Activated CD8-positive, alpha-beta memory T cell treated with anti-CD3 and anti-CD28 coated beads, Interleukin-2, amount 10 ng/mL, durations not matched to agents 7 days and 5 days (primary cell): ENCODE results near the gene TRAPPC14. TPM values are rescaled to one million over a fixed set of nuclear protein-coding genes. Genes with fewer than 3 reads are reported as not detected.

ENCODE experiments used
- ATAC-seq: fragments of 150-1000 bp; cut with Tn5 transposase; one replicate; pipeline ENCODE4 v1.10.0; 2021; ENCODE audit warnings: moderate library complexity
- CTCF ChIA-PET: fragments of 350-600 bp; sonication (Branson Sonifier 250); formaldehyde crosslinking; loops from one replicate; lab custom pipeline; 2021; ENCODE audit warnings: antibody characterized with exemption; lab: Charles Lee
- DNase-seq: peaks from one replicate; pipeline ENCODE4 v3.0.0-alpha.2; 2020
- H3K27ac Mint-ChIP-seq: one replicate; pipeline ENCODE4 v1.8.0; 2021; ENCODE audit warnings: mild to moderate bottlenecking, mixed read lengths
- H3K27me3 Mint-ChIP-seq: one replicate; pipeline ENCODE4 v1.8.0; 2021; ENCODE audit warnings: mixed read lengths
- H3K36me3 Mint-ChIP-seq: one replicate; pipeline ENCODE4 v1.8.0; 2021; ENCODE audit warnings: mild to moderate bottlenecking, mixed read lengths
- H3K4me1 Mint-ChIP-seq: one replicate; pipeline ENCODE4 v1.8.0; 2021; ENCODE audit warnings: mixed read lengths
- H3K4me3 Mint-ChIP-seq: one replicate; pipeline ENCODE4 v1.8.0; 2021; ENCODE audit warnings: mild to moderate bottlenecking, moderate library complexity, mixed read lengths
- H3K9me3 Mint-ChIP-seq: one replicate; pipeline ENCODE4 v1.8.0; 2022; ENCODE audit warnings: low read depth, mixed read lengths
- microRNA-seq: library from miRNA; unstranded; fragments of <30 nt; microRNA quantifications from one replicate; pipeline ENCODE4 v1.2.0, GENCODE V29; 2022
- total RNA-seq, 2 experiments: library from RNA; stranded (reverse); gene quantifications; one replicate each; pipeline ENCODE4 v1.2.3, GENCODE V29; 2021

The TRAPPC14 gene
- total RNA-seq, 2 experiments from 2014 or later: 36.8 to 43.5 TPM

DNA sequence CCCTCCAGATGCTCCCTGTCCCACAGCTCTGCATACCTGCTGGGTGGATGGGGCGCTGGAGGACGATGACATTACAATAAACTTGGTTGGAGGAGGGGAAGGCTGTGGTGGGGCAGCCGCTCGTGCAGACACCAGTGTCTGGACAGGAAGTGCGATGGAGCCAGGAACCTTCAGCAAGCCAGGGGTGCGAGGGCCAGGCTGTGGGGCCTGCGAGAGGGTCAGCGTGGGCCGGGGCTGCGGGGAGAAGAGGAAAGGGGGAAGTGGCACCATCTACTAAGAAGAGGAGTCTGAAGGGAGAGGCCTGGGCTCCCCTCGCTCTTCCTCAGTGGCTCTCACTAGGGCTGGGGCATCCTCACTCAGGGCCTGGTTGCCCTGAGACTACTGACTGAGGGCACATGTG is 50.6 kb downstream of the TRAPPC14 start:
- ATAC-seq: no peak
- H3K4me3 Mint-ChIP-seq: no peak overlapping the region

DNA sequence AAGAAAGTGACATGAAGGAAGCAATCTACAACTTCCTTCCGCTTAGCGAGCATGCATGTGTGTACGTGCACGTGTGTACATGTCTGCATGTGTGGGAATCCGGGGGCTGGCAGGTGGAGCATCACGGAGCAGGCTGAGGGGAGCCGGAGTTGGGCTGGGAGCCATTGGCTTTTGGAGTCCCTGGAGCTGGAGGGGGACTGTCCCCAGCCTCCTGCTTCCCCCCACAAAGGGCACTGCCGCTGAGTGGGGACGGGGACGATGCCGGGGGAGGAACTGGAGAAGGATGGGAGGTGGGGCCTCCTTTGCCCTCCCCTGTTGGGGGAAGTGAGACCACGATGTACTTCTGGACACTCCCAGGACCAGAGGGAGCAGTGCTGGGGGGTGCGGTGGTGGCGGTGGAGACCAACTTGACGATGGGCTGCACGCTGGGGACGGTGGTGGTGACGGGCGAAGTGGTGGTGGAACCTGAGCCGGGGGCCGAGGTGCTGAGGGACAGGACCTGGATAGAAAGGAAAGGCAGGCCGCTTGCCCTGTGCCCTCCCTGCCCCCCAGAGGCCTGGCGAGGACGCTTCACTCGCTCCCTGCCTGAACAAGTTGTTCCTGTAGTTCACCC is 51.3 kb downstream of the TRAPPC14 start:
- Mint-ChIP-seq H3K36me3 (peaks cover 21% of the 10 kb centered on the region), H3K4me3 (no peak overlapping the region), H3K27ac (no peak overlapping the region), H3K27me3 (no peaks in the 10 kb centered on the region), H3K4me1 (peaks cover 11% of the 10 kb centered on the region), H3K9me3 (no peaks in the 10 kb centered on the region)
- no peak for ATAC-seq
- DNase-seq: no peak
- CTCF ChIA-PET: no interaction called here

More for the DNA sequence above, 50.6 kb downstream of the TRAPPC14 start:
- H3K27ac Mint-ChIP-seq: peak overlapping the region; percentile 54
- no peaks in the 10 kb centered on the region for H3K27me3 Mint-ChIP-seq
- H3K4me1 Mint-ChIP-seq: peaks cover 6% of the 10 kb centered on the region
- DNase-seq: no peak
- CTCF ChIA-PET: no interaction called here
- H3K9me3 Mint-ChIP-seq: no peaks in the 10 kb centered on the region
- H3K36me3 Mint-ChIP-seq: peaks cover 23% of the 10 kb centered on the region

DNA sequence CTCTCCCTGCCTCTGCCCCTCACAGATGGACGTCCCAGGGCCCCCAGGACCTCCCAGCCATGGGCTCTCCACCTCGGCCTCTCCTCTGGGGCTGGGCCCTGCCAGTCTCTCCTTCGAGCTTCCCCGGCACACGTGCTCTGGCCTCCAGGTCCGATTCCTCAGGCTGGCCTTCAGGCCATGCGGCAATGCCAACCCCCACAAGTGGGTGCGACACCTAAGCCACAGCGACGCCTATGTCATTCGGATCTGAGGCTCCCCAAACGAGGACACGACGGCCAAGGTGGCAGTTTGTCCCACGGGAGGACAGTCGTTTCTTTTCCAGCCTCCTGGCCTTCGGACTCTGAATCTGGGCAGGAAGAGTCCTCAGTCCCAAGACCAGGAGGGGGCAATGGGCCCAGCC is 51.9 kb downstream of the TRAPPC14 start:
- DNase-seq (no peak), ATAC-seq (no peak)
- CTCF ChIA-PET: interaction anchor here (6.8 kb wide), 1 partner anchor 24 kb away, joined by 60 read pairs; no protein-coding TSS in a partner anchor
- H3K4me3 Mint-ChIP-seq: no peak overlapping the region
- peaks cover 20% of the 10 kb centered on the region for H3K36me3 Mint-ChIP-seq
- H3K27ac Mint-ChIP-seq: no peak overlapping the region
- no peaks in the 10 kb centered on the region for H3K27me3 Mint-ChIP-seq
- peaks cover 11% of the 10 kb centered on the region for H3K4me1 Mint-ChIP-seq
- H3K9me3 Mint-ChIP-seq: no peaks in the 10 kb centered on the region

DNA sequence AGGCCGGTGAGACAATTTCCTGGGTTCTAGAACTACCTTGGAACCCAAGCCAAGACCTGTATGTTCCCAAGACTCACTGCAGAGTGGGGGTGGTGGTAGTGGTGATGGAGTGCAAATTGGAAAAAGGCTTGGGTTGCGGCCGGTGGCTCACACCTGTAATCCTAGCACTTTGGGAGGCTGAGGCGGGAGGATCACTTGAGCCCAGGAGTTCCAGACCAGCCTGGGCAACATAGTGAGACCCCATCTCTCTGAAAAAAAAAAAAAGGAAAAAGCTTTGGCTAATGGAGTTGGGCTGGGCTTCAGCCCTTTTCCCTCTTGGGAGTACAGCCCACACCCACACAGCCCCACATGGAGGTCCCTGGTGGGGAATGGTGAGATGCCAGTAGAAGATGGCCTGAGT is 53.0 kb downstream of the TRAPPC14 start:
- H3K27me3 Mint-ChIP-seq: no peaks in the 10 kb centered on the region
- DNase-seq (no peak), ATAC-seq (no peak)
- H3K27ac Mint-ChIP-seq: no peak overlapping the region
- H3K9me3 Mint-ChIP-seq: no peaks in the 10 kb centered on the region
- H3K4me1 Mint-ChIP-seq: peaks cover 13% of the 10 kb centered on the region
- no peak overlapping the region for H3K4me3 Mint-ChIP-seq
- H3K36me3 Mint-ChIP-seq: peaks cover 12% of the 10 kb centered on the region
- CTCF ChIA-PET: interaction anchor here (1.0 to 6.8 kb wide), 2 partner anchors 10 to 26 kb away, joined by 3 to 60 read pairs; no protein-coding TSS in a partner anchor

Small RNA genes lying within 50 kb of the gene (microRNA-seq; reads per million reads assigned to microRNA genes)
- not detected for gene MIR4658

Other genes with a start within 250 kb of the TRAPPC14 start
- 10 to 100 TPM; 26.4 to 26.7 TPM for gene TRIM4, start 239.2 kb downstream of the TRAPPC14 start, total RNA-seq
- gene GJC3, start 229.1 kb downstream of the TRAPPC14 start, total RNA-seq: not detected
- gene AZGP1, start 182.7 kb downstream of the TRAPPC14 start, total RNA-seq: not detected
- 10 to 100 TPM; 55.5 to 58.6 TPM for gene ZKSCAN1, start 143.1 kb downstream of the TRAPPC14 start, total RNA-seq
- 1 to 10 TPM; 5.6 to 7.9 TPM for gene ZSCAN21, start 108.9 kb downstream of the TRAPPC14 start, total RNA-seq
- 10 to 100 TPM; 21.2 to 24.1 TPM for gene ZNF3, start 77.0 kb downstream of the TRAPPC14 start, total RNA-seq
- 10 to 100 TPM; 81.2 to 90.8 TPM for gene COPS6, start 69.8 kb downstream of the TRAPPC14 start, total RNA-seq
- 100 to 1,000 TPM; 405 to 409 TPM for gene MCM7, start 57.3 kb downstream of the TRAPPC14 start, total RNA-seq
- 10 to 100 TPM in 1 of 2 experiments, 1 to 10 TPM in 1; 9.9 to 10.6 TPM for gene AP4M1, start 57.1 kb downstream of the TRAPPC14 start, total RNA-seq
- 10 to 100 TPM; 70.4 to 71.4 TPM for gene TAF6, start 39.4 kb downstream of the TRAPPC14 start, total RNA-seq
- 10 to 100 TPM; 27.3 to 28.0 TPM for gene CNPY4, start 39.1 kb downstream of the TRAPPC14 start, total RNA-seq
- 1 to 10 TPM; 5.6 to 7.5 TPM for gene MBLAC1, start 31.8 kb downstream of the TRAPPC14 start, total RNA-seq
- gene LAMTOR4, start 9.8 kb downstream of the TRAPPC14 start, total RNA-seq: 100 to 1,000 TPM; 119 to 151 TPM
- 1 to 10 TPM in 1 of 2 experiments, under 1 TPM in 1; 0.61 to 1.4 TPM for gene GAL3ST4, start 9.9 kb upstream of the TRAPPC14 start, total RNA-seq
- gene GPC2, start 18.7 kb upstream of the TRAPPC14 start, total RNA-seq: 1 to 10 TPM; 2.9 to 6.2 TPM
- gene STAG3, start 19.2 kb upstream of the TRAPPC14 start, total RNA-seq: 10 to 100 TPM in 1 of 2 experiments, 1 to 10 TPM in 1; 8.1 to 20.2 TPM
- 10 to 100 TPM; 45.2 to 63.2 TPM for gene PVRIG, start 61.2 kb upstream of the TRAPPC14 start, total RNA-seq
- gene SPDYE3, start 149.0 kb upstream of the TRAPPC14 start, total RNA-seq: not detected
- gene PILRB, start 199.4 kb upstream of the TRAPPC14 start, total RNA-seq: 10 to 100 TPM; 46.0 to 67.8 TPM
- gene PILRA, start 214.8 kb upstream of the TRAPPC14 start, total RNA-seq: 1 to 10 TPM; 1.3 to 3.4 TPM